ENCODE data around the gene LAMA3. TPM values are rescaled to one million over a fixed set of nuclear protein-coding genes. Genes with fewer than 3 reads are reported as not detected.
A peak's percentile ranks its signal among the peaks of the same experiment; 100 is the strongest.

LAMA3 gene, protein sequence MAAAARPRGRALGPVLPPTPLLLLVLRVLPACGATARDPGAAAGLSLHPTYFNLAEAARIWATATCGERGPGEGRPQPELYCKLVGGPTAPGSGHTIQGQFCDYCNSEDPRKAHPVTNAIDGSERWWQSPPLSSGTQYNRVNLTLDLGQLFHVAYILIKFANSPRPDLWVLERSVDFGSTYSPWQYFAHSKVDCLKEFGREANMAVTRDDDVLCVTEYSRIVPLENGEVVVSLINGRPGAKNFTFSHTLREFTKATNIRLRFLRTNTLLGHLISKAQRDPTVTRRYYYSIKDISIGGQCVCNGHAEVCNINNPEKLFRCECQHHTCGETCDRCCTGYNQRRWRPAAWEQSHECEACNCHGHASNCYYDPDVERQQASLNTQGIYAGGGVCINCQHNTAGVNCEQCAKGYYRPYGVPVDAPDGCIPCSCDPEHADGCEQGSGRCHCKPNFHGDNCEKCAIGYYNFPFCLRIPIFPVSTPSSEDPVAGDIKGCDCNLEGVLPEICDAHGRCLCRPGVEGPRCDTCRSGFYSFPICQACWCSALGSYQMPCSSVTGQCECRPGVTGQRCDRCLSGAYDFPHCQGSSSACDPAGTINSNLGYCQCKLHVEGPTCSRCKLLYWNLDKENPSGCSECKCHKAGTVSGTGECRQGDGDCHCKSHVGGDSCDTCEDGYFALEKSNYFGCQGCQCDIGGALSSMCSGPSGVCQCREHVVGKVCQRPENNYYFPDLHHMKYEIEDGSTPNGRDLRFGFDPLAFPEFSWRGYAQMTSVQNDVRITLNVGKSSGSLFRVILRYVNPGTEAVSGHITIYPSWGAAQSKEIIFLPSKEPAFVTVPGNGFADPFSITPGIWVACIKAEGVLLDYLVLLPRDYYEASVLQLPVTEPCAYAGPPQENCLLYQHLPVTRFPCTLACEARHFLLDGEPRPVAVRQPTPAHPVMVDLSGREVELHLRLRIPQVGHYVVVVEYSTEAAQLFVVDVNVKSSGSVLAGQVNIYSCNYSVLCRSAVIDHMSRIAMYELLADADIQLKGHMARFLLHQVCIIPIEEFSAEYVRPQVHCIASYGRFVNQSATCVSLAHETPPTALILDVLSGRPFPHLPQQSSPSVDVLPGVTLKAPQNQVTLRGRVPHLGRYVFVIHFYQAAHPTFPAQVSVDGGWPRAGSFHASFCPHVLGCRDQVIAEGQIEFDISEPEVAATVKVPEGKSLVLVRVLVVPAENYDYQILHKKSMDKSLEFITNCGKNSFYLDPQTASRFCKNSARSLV (N-terminal part only)
- total RNA-seq (1 to 10 TPM; 1.8 to 7.1 (median 3.6) TPM), polyA plus RNA-seq (1 to 10 TPM; 1.3 to 5.6 (median 1.8) TPM)
- long read RNA-seq, donor 1, result 0 reads
- long read RNA-seq, donor 2, result 0 reads

DNA sequence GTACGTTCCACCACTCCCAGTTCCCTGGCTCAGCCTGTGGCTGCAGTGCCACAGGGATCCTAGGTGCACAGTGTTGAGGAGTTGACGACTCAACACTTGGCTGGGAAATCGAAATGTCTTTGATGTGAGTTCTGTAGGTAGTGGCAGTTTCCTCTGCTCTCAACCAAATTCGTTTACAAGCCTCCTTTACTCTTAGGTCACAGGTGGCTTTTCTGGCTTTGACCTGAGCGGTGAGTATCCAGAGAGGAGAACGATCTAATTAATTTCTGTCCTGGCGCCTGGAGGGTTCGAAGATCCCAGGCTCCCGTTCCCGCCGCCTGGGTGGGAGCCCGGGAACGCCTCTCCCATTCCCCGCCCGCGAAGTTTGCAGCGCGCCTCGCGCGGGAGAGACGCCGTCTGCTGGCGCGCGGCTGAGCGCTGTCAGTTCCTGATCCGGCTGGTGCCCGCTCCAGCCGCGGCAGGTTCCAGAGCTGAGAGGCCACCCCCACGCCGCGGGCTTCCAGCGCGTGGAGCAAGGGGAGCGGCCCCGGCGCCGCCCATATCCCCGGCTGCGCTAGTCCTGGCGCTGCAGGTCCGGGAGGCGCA, at the start of gene LAMA3:
Gene LAMA3, plus strand, starts transcription at position 423 of the 585 bp plus-strand sequence. CDS start 231 bp downstream, outside the sequence.
- Histone ChIP-seq H3K4me1 (peaks cover 6 to 23% (median 18%) of the 10 kb centered on the region in 6 donors), H3K27me3 (replicated peaks in 1 of 7) (peaks cover 0 to 75% (median 45%) of the 10 kb centered on the region in 7 donors), H3K9me3 (no peaks in the 10 kb centered on the region), H3K36me3 (no peaks in the 10 kb centered on the region), H3K4me3 (peak within 1 kb of the TSS; percentile 17 to 75 (median 48)), H3K27ac (no peak within 1 kb of the TSS)
- peak; percentile 80 for DNase-seq
- WGBS, 5 donors, result 0 to 3% (median 1%) methylated on average over 10 to 45 of the region's 45 CpGs
- TF ChIP-seq POLR2AphosphoS5 (IDR thresholded peaks at IDR 0.05) (peak in 2 of 3 donors; percentile 40 to 50), POLR2A (IDR thresholded peaks at IDR 0.05) (no peak)
- TF ChIP-seq, protein P1, sequence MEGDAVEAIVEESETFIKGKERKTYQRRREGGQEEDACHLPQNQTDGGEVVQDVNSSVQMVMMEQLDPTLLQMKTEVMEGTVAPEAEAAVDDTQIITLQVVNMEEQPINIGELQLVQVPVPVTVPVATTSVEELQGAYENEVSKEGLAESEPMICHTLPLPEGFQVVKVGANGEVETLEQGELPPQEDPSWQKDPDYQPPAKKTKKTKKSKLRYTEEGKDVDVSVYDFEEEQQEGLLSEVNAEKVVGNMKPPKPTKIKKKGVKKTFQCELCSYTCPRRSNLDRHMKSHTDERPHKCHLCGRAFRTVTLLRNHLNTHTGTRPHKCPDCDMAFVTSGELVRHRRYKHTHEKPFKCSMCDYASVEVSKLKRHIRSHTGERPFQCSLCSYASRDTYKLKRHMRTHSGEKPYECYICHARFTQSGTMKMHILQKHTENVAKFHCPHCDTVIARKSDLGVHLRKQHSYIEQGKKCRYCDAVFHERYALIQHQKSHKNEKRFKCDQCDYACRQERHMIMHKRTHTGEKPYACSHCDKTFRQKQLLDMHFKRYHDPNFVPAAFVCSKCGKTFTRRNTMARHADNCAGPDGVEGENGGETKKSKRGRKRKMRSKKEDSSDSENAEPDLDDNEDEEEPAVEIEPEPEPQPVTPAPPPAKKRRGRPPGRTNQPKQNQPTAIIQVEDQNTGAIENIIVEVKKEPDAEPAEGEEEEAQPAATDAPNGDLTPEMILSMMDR (IDR thresholded peaks at IDR 0.05 in 8 of 11, conservative IDR thresholded peaks at IDR 0.05 in 3 of 11), result peak in 1 of 11 experiments; percentile 12
- intact Hi-C loops (cut with DNase I; ENCODE audit: low total_unique reads), result no loop called here

DNA sequence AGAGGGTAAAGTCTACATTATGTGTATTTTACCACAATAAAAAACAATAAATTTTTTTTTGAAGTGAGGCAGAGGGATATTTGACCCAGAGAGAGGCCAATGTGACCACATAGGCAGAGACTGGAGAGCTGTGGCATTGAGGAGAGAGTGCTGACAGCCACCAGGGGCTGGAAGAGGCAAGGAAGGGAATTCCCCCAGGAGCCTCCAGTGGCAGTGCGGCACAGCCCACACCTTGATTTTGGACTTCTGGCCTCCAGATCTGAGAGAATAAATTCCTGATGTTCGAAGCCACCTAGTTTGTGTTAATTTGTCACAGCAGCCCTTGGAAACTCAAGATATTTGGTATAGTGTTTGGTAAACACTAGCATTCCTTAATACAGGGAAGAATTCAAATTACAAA, 49.2 kb upstream of the LAMA3 start:
- intact Hi-C loops (cut with DNase I; ENCODE audit: low total_unique reads), result no loop called here
- no peaks in the 10 kb centered on the region for H3K4me1 ChIP-seq
- no peak for DNase-seq
- H3K27ac ChIP-seq, result no peak overlapping the region
- peaks cover 0 to 4% (median 0%) of the 10 kb centered on the region in 7 donors for H3K27me3 ChIP-seq (replicated peaks in 1 of 7)
- H3K9me3 ChIP-seq, result peaks cover 0 to 15% (median 12%) of the 10 kb centered on the region in 8 donors
- WGBS, 5 donors, result 76 to 93% (median 88%) methylated on average over 2 of the region's 2 CpGs
- no peak overlapping the region for H3K4me3 ChIP-seq
- TF ChIP-seq, protein P1 (IDR thresholded peaks at IDR 0.05 in 8 of 11, conservative IDR thresholded peaks at IDR 0.05 in 3 of 11), result no peak
- TF ChIP-seq POLR2AphosphoS5 (IDR thresholded peaks at IDR 0.05), result no peak
- no peak for TF ChIP-seq POLR2A (IDR thresholded peaks at IDR 0.05)
- no peaks in the 10 kb centered on the region for H3K36me3 ChIP-seq

DNA sequence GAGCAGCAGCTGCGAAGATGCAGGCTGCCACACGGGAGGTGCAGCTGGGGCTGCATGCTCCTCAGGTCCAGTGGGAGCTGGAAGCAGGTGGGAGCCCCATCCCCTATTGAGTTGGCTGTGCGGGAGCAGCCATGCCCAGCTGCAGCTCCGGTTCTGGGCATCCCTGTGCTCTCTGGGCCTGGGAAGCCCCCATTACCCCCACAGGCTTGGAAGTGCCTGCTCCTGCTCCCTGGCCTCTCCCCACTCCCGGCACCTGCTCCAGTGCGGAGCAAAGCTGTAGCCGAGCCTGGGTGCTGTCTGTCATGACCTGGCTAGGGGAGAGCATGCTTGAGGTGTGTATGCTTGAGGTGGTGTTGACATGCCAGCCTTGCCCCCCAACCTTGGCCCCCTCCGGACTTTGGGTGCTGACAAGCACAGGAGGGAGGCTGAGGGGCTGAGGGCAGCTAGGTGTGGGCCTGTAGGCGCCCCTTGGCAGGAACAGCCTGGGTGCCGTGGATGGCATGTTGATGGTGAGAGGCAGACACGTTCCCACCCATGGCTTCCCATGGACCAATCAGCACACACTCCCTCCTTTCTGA, 48.0 kb upstream of the LAMA3 start:
- no peak for DNase-seq
- intact Hi-C loops (cut with DNase I; ENCODE audit: low total_unique reads), result no loop called here
- TF ChIP-seq, protein P1 (IDR thresholded peaks at IDR 0.05 in 8 of 11, conservative IDR thresholded peaks at IDR 0.05 in 3 of 11), result no peak
- TF ChIP-seq POLR2A (IDR thresholded peaks at IDR 0.05) (no peak), POLR2AphosphoS5 (IDR thresholded peaks at IDR 0.05) (no peak)
- Histone ChIP-seq H3K27me3 (replicated peaks in 1 of 7) (peaks cover 0 to 4% (median 0%) of the 10 kb centered on the region in 7 donors), H3K27ac (no peak overlapping the region), H3K36me3 (no peaks in the 10 kb centered on the region), H3K9me3 (peaks cover 0 to 15% (median 12%) of the 10 kb centered on the region in 8 donors), H3K4me1 (no peaks in the 10 kb centered on the region), H3K4me3 (no peak overlapping the region)
- WGBS, 5 donors, result 83 to 91% (median 87%) methylated on average over 9 to 11 of the region's 11 CpGs

Data from spleen (tissue), 13 donors.